ENCODE results near the gene ZFAND3. TPM values are rescaled to one million over a fixed set of nuclear protein-coding genes. Genes with fewer than 3 reads are reported as not detected.

Gene ZFAND3
- total and polyA plus RNA-seq, 2 donors (not counting 1 experiment from before 2014, with no cell fraction given), result 13.5 to 58.3 TPM

DNA sequence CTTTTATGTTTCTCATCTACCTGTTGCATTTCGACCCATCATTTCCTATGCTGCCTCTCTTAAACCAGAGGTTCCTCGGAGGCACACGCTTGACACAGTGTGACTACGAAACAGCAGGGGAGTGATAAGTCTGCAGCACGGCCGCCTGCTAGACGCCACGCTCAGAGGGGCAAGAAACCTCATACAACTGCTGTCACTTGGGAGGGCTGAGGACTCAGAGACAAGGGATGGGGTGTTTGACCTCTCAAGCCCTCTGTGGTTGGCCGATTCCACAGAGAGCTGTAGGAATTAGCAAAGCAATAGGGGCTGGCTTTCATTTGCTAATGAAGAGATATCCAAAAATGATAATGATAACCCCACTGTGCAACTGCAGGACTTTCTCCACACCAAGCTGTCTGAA, 372.5 kb downstream of the ZFAND3 start:
- no peak overlapping the region for H3K27ac Mint-ChIP-seq
- no peak overlapping the region for H3K4me2 ChIP-seq (replicated peaks; ENCODE audit: low read depth, low read length, poor library complexity, severe bottlenecking)
- intact Hi-C loops (cut with micrococcal nuclease), result no loop called here
- no peaks in the 10 kb centered on the region for H3K4me1 ChIP-seq (ENCODE audit: control insufficient read depth in 2 of 2, insufficient read depth in 2 of 2, low read length in 2 of 2)
- WGBS (ENCODE audit: insufficient coverage), result 90% methylated on average over 7 of the region's 9 CpGs
- no peak overlapping the region for H3K27ac ChIP-seq (ENCODE audit: low read length in 2 of 2)
- H3K9me3 Mint-ChIP-seq (ENCODE audit: insufficient read depth), result no peaks in the 10 kb centered on the region
- ATAC-seq (ENCODE audit: low read depth), result no peak
- no peaks in the 10 kb centered on the region for H3K27me3 Mint-ChIP-seq
- no peak overlapping the region for H2AFZ ChIP-seq (ENCODE audit: insufficient read depth, low read depth, low read length, poor library complexity, severe bottlenecking)
- no peaks in the 10 kb centered on the region for H3K4me1 Mint-ChIP-seq
- H3K9ac ChIP-seq (ENCODE audit: low read length), result no peak overlapping the region
- ChIA-PET CTCF (interaction anchor here (1.5 kb wide), 1 partner anchor 302 kb away, joined by 3 read pairs; no protein-coding TSS in a partner anchor), POLR2A (no interaction called here)
- no peaks in the 10 kb centered on the region for H4K20me1 ChIP-seq (ENCODE audit: control insufficient read depth, insufficient read depth, low read length, poor library complexity, severe bottlenecking)
- no peaks in the 10 kb centered on the region for H3K9me3 ChIP-seq (ENCODE audit: control extremely low read depth in 1 of 3, control insufficient read depth in 2 of 3, insufficient read depth in 1 of 3, low read length in 2 of 3)
- no peak for DNase-seq
- no peak overlapping the region for H3K4me3 ChIP-seq (ENCODE audit: control extremely low read depth in 1 of 5, extremely low read depth in 1 of 5, insufficient read depth in 1 of 5, low read depth in 2 of 5, low read length in 4 of 5)
- H3K27me3 ChIP-seq (replicated peaks in 1 of 4; ENCODE audit: control extremely low read depth in 1 of 4, control insufficient read depth in 3 of 4, insufficient read depth in 4 of 4, low read length in 3 of 4), result no peaks in the 10 kb centered on the region
- no peak overlapping the region for H3K4me3 Mint-ChIP-seq
- no peaks in the 10 kb centered on the region for H3K79me2 ChIP-seq (ENCODE audit: control insufficient read depth, insufficient read depth, low read length)
- H3K36me3 ChIP-seq (replicated peaks in 1 of 2; ENCODE audit: control extremely low read depth in 1 of 2, control insufficient read depth in 1 of 2, extremely low read depth in 1 of 2, insufficient read depth in 2 of 2, low read length in 1 of 2), result peaks cover 0 to 17% of the 10 kb centered on the region in 2 experiments
- TF ChIP-seq, protein P1, sequence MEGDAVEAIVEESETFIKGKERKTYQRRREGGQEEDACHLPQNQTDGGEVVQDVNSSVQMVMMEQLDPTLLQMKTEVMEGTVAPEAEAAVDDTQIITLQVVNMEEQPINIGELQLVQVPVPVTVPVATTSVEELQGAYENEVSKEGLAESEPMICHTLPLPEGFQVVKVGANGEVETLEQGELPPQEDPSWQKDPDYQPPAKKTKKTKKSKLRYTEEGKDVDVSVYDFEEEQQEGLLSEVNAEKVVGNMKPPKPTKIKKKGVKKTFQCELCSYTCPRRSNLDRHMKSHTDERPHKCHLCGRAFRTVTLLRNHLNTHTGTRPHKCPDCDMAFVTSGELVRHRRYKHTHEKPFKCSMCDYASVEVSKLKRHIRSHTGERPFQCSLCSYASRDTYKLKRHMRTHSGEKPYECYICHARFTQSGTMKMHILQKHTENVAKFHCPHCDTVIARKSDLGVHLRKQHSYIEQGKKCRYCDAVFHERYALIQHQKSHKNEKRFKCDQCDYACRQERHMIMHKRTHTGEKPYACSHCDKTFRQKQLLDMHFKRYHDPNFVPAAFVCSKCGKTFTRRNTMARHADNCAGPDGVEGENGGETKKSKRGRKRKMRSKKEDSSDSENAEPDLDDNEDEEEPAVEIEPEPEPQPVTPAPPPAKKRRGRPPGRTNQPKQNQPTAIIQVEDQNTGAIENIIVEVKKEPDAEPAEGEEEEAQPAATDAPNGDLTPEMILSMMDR (IDR thresholded peaks at IDR 0.05), result no peak
- no peak for TF ChIP-seq EZH2 (IDR thresholded peaks at IDR 0.05; ENCODE audit: borderline replicate concordance, insufficient read depth, low read depth, low read length, poor library complexity, severe bottlenecking)

DNA sequence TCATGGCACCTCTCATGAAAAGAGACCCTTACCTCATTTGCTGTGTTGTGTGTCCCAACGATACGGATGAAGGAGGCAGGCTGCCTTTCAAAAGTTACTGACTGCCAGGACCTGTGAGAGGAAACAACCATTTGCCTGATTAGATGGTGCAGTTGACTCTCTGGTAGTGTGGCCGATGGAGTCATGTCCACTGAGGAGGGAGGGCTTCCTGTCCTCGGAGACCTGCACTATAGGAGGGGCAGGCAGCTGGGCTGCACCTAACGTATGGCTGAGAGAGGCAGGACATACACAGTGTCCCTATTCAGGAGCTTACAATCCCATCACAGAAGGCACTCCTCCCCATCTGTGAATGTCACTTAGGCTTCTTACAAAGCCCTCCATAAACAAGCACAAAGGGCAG, 373.0 kb downstream of the ZFAND3 start:
- Histone ChIP-seq H3K9ac (ENCODE audit: low read length) (no peak overlapping the region), H2AFZ (ENCODE audit: insufficient read depth, low read depth, low read length, poor library complexity, severe bottlenecking) (no peak overlapping the region), H4K20me1 (ENCODE audit: control insufficient read depth, insufficient read depth, low read length, poor library complexity, severe bottlenecking) (no peaks in the 10 kb centered on the region), H3K9me3 (ENCODE audit: control extremely low read depth in 1 of 3, control insufficient read depth in 2 of 3, insufficient read depth in 1 of 3, low read length in 2 of 3) (no peaks in the 10 kb centered on the region), H3K4me2 (replicated peaks; ENCODE audit: low read depth, low read length, poor library complexity, severe bottlenecking) (no peak overlapping the region), H3K4me1 (ENCODE audit: control insufficient read depth in 2 of 2, insufficient read depth in 2 of 2, low read length in 2 of 2) (no peaks in the 10 kb centered on the region), H3K27me3 (replicated peaks in 1 of 4; ENCODE audit: control extremely low read depth in 1 of 4, control insufficient read depth in 3 of 4, insufficient read depth in 4 of 4, low read length in 3 of 4) (no peaks in the 10 kb centered on the region), H3K36me3 (replicated peaks in 1 of 2; ENCODE audit: control extremely low read depth in 1 of 2, control insufficient read depth in 1 of 2, extremely low read depth in 1 of 2, insufficient read depth in 2 of 2, low read length in 1 of 2) (peaks cover 0 to 21% of the 10 kb centered on the region in 2 experiments), H3K79me2 (ENCODE audit: control insufficient read depth, insufficient read depth, low read length) (no peaks in the 10 kb centered on the region), H3K27ac (ENCODE audit: low read length in 2 of 2) (no peak overlapping the region), H3K4me3 (ENCODE audit: control extremely low read depth in 1 of 5, extremely low read depth in 1 of 5, insufficient read depth in 1 of 5, low read depth in 2 of 5, low read length in 4 of 5) (no peak overlapping the region)
- Mint-ChIP-seq H3K27me3 (no peaks in the 10 kb centered on the region), H3K9me3 (ENCODE audit: insufficient read depth) (no peaks in the 10 kb centered on the region), H3K4me3 (no peak overlapping the region), H3K27ac (no peak overlapping the region), H3K4me1 (no peaks in the 10 kb centered on the region)
- ATAC-seq (ENCODE audit: low read depth) (no peak), DNase-seq (no peak)
- ChIA-PET CTCF (interaction anchor here (1.5 kb wide), 1 partner anchor 302 kb away, joined by 3 read pairs; no protein-coding TSS in a partner anchor), POLR2A (no interaction called here)
- intact Hi-C loops (cut with micrococcal nuclease), result no loop called here
- TF ChIP-seq EZH2 (IDR thresholded peaks at IDR 0.05; ENCODE audit: borderline replicate concordance, insufficient read depth, low read depth, low read length, poor library complexity, severe bottlenecking), result no peak
- TF ChIP-seq, protein P1 (IDR thresholded peaks at IDR 0.05), result no peak
- 98% methylated on average over 5 of the region's 5 CpGs for WGBS (ENCODE audit: insufficient coverage)
